K562 (cell line): ENCODE results near the gene TMEM63A. TPM values are rescaled to one million over a fixed set of nuclear protein-coding genes. Genes with fewer than 3 reads are reported as not detected.

Source experiments
- ATAC-seq: fragments of 200-7000 bp; cut with Tn5 transposase; 3 replicates; pipeline ENCODE4 v1.9.1; 2020; ENCODE audit warnings: moderate library complexity
- BruUV-seq: library from RNA; stranded (reverse); fragments of 400-500 nt; replicated peaks from 2 replicates; lab custom pipeline; 2021; lab: Mats Ljungman, UMichigan
- CTCF ChIA-PET: fragments of 300-600 bp; formaldehyde crosslinking; extraction: SDS; loops from one replicate; lab custom pipeline; 2021; ENCODE audit warnings: low intra/inter-chr PET ratio; lab: Yijun Ruan, JAX
- POLR2A ChIA-PET: fragments of 300-600, 350-650 bp; sonication (Branson Sonifier 250); formaldehyde crosslinking; extraction: SDS; loops from one replicate; lab custom pipeline; 2021; ENCODE audit warnings: antibody characterized with exemption, inconsistent platforms; lab: Yijun Ruan, JAX
- DNase-seq, 4 experiments: peaks; one replicate each; pipeline versions ENCODE4 v3.0.0 to v3.0.0-alpha.2; 2011 to 2018; ENCODE audit warnings: low spot score in 3 of 4, mixed read lengths in 3 of 4; ENCODE audit errors: extremely low read depth in 1 of 4
- FAIRE-seq: peaks from 2 replicates; lab custom pipeline; 2011; peaks lifted over from hg19 to GRCh38; lab: Jason Lieb, UNC
- H2AFZ ChIP-seq: 2 replicates; pipeline ENCODE4 v1.6.0; 2011; ENCODE audit warnings: low read depth, low read length, control low read depth, inconsistent platforms
- H3K27ac ChIP-seq: fragments of 200-600 bp; 3 replicates; pipeline ENCODE4 v1.8.0; 2011; ENCODE audit warnings: low read depth, mild to moderate bottlenecking, control low read depth, inconsistent platforms, low read length, moderate library complexity, mixed read lengths; ENCODE audit errors: extremely low read depth
- H3K27me3 ChIP-seq, 2 experiments: fragments of 300-600 bp in 1 of 2; 2 replicates in 1 of 2; 3 replicates in 1 of 2; pipeline versions ENCODE4 v1.6.0 to v1.8.0; 2011; ENCODE audit warnings: inconsistent platforms in 2 of 2, low read length in 2 of 2, mild to moderate bottlenecking in 1 of 2, mixed read lengths in 1 of 2, moderate library complexity in 1 of 2; ENCODE audit not compliant: control insufficient read depth in 2 of 2, insufficient read depth in 2 of 2
- H3K36me3 ChIP-seq: fragments of 300-600 bp; 3 replicates; pipeline ENCODE4 v1.8.0; 2011; ENCODE audit warnings: mild to moderate bottlenecking, low read length, inconsistent platforms; ENCODE audit not compliant: control insufficient read depth, insufficient read depth
- H3K4me1 ChIP-seq, 2 experiments: fragments of 200-600 bp in 1 of 2; replicated peaks in 1 of 2; 2 replicates in 1 of 2; 3 replicates in 1 of 2; pipeline versions ENCODE4 v1.5.1 to v1.8.0; 2011; ENCODE audit warnings: inconsistent platforms in 2 of 2, low read length in 2 of 2, mild to moderate bottlenecking in 1 of 2, mixed read lengths in 1 of 2, moderate library complexity in 1 of 2; ENCODE audit not compliant: control insufficient read depth in 2 of 2, insufficient read depth in 2 of 2
- H3K4me2 ChIP-seq: 2 replicates; pipeline ENCODE4 v1.6.1; 2011; ENCODE audit warnings: low read length, control low read depth, inconsistent platforms, mixed read lengths; ENCODE audit not compliant: insufficient read depth
- H3K4me3 ChIP-seq: fragments of 200-600 bp; sonication (generic), shearing (Covaris generic); 2 replicates; pipeline ENCODE4 v1.5.1; 2016; ENCODE audit warnings: control low read depth, inconsistent platforms
- H3K79me2 ChIP-seq: fragments of 200-600 bp; 3 replicates; pipeline ENCODE4 v1.8.0; 2011; ENCODE audit warnings: low read length, inconsistent platforms; ENCODE audit not compliant: control insufficient read depth, insufficient read depth
- H3K9ac ChIP-seq, 2 experiments: 2 replicates each; pipeline versions ENCODE4 v1.6.0 to v1.6.1; 2011; ENCODE audit warnings: low read depth in 2 of 2, low read length in 2 of 2, control low read depth in 1 of 2, inconsistent platforms in 1 of 2, mild to moderate bottlenecking in 1 of 2, mixed read lengths in 1 of 2; ENCODE audit not compliant: insufficient read depth in 1 of 2
- H3K9me1 ChIP-seq: one replicate; pipeline ENCODE4 v1.6.0; 2011; ENCODE audit warnings: inconsistent platforms, mild to moderate bottlenecking, low read length, moderate library complexity; ENCODE audit not compliant: control insufficient read depth, insufficient read depth
- H3K9me3 ChIP-seq: replicated peaks from 2 replicates; pipeline ENCODE4 v1.5.1; 2011; ENCODE audit warnings: low read depth, low read length, inconsistent platforms; ENCODE audit not compliant: control insufficient read depth, insufficient read depth
- H4K20me1 ChIP-seq: replicated peaks from 2 replicates; pipeline ENCODE4 v1.6.1; 2011; ENCODE audit warnings: low read length, inconsistent platforms, mixed read lengths; ENCODE audit not compliant: control insufficient read depth, insufficient read depth
- ATF6 ChIP-seq: sonication (generic); formaldehyde crosslinking; IDR thresholded peaks from 2 replicates; pipeline ENCODE4 v1.4.0; 2020; ENCODE audit warnings: mild to moderate bottlenecking, missing genetic modification reagents
- ESRRA ChIP-seq: fragments of 450-650 bp; IDR thresholded peaks from 2 replicates; pipeline ENCODE4 v1.6.1; 2014; ENCODE audit warnings: low read depth, mild to moderate bottlenecking, moderate library complexity, borderline replicate concordance
- MIER1 ChIP-seq: fragments of 450-650 bp; IDR thresholded peaks from 2 replicates; pipeline ENCODE4 v1.6.1; 2016; ENCODE audit warnings: antibody characterized with exemption, mild to moderate bottlenecking, low read depth
- WGBS: fragments of 100-300 bp; shearing (Covaris generic); methylation state at CpG from one replicate; pipeline ENCODE4 v1.1.6; 2016; ENCODE audit warnings: low coverage, mixed read lengths; ENCODE audit not compliant: insufficient coverage; ENCODE audit errors: missing lambda C conversion rate; 5-methylcytosine and 5-hydroxymethylcytosine counted together
- in situ Hi-C: fragments of 300-500 bp; cut with MboI; formaldehyde crosslinking; loops from 4 replicates; pipeline ENCODE4 v1.15.0; 2018; ENCODE audit warnings: inconsistent platforms, mixed read lengths
- intact Hi-C: fragments of 100-400 bp; cut with micrococcal nuclease; formaldehyde crosslinking; loops from 2 replicates; pipeline ENCODE4 v1.14.2; 2022
- polyA plus RNA-seq, 8 experiments: library from polyadenylated mRNA; depleted of rRNA in 4 of 8; stranded (reverse) in 5 of 8; unstranded in 3 of 8; fragments of >200 nt; fragmentation: Nextera tagmentation in 2 of 8; fragmentation: Illumina TruSeq in 1 of 8; extraction: Ambion mirVana in 2 of 8; extraction: Trizol in 1 of 8; gene quantifications; 2 replicates each; pipeline versions ENCODE4 v1.2.1 to v1.2.3, GENCODE V29; 2011 to 2014; ENCODE audit warnings: inconsistent platforms in 1 of 8, missing spikeins in 1 of 8
- total RNA-seq, 7 experiments: library from RNA; depleted of rRNA in 6 of 7; stranded (reverse); fragments of >200 nt in 6 of 7; fragmentation: Illumina TruSeq in 2 of 7; extraction: Trizol in 2 of 7; gene quantifications; 2 replicates each; pipeline versions ENCODE4 v1.2.1 to v1.2.3, GENCODE V29; 2011 to 2021; ENCODE audit warnings: low replicate concordance in 1 of 7
- TF ChIP-seq, protein P1 (sequence below): fragments of 250-450 bp; sonication (Bioruptor Pico); IDR thresholded peaks from 2 replicates; pipeline ENCODE4 v1.5.0; 2022; ENCODE audit warnings: mild to moderate bottlenecking
- TF ChIP-seq, protein P2 (sequence below), 2 experiments: fragments of 250-450 bp in 1 of 2; fragments of 450-650 bp in 1 of 2; sonication (Bioruptor Pico) in 1 of 2; IDR thresholded peaks; 2 replicates each; pipeline versions ENCODE4 v1.6.1 to v1.8.0; 2016 to 2021; ENCODE audit warnings: mild to moderate bottlenecking in 2 of 2, moderate library complexity in 2 of 2, missing compliant biosample characterization in 1 of 2, missing genetic modification characterization in 1 of 2

TMEM63A gene
- total and polyA plus RNA-seq, 9 of the 15 experiments (the other 6 are each of a cell fraction or from before 2014, with no cell fraction given), result 2.0 to 54.6 (median 17.5) TPM

- Histone ChIP-seq H2AFZ (no peak overlapping the region), H3K9me1 (no peaks in the 10 kb centered on the region), H3K9me3 (no peaks in the 10 kb centered on the region), H4K20me1 (peaks cover 4% of the 10 kb centered on the region; the same call in 1 of the 2 replicates), H3K27ac (no peak overlapping the region), H3K79me2 (no peaks in the 10 kb centered on the region), H3K4me1 (peaks cover 3 to 29% of the 10 kb centered on the region in 2 experiments; a peak in 4 of 5 replicates), H3K36me3 (peaks cover 23% of the 10 kb centered on the region), H3K4me3 (no peak overlapping the region), H3K9ac (no peak overlapping the region), H3K4me2 (no peak overlapping the region), H3K27me3 (no peaks in the 10 kb centered on the region)
- no TSS peak for BruUV-seq
- ATAC-seq (no peak), DNase-seq (no peak), FAIRE-seq (no peak)
- WGBS, result 34% methylated on average over 6 of the region's 6 CpGs
- in situ Hi-C loops (loop anchor here (10.0 kb wide), 1 partner anchor 369 kb away; no protein-coding TSS in a partner anchor), intact Hi-C loops (loop anchor here (10.0 kb wide), 2 partner anchors 131 to 189 kb away; partner anchors contain the start of gene ENAH)
- CTCF ChIA-PET, result no interaction called here
- TF ChIP-seq, protein P1, sequence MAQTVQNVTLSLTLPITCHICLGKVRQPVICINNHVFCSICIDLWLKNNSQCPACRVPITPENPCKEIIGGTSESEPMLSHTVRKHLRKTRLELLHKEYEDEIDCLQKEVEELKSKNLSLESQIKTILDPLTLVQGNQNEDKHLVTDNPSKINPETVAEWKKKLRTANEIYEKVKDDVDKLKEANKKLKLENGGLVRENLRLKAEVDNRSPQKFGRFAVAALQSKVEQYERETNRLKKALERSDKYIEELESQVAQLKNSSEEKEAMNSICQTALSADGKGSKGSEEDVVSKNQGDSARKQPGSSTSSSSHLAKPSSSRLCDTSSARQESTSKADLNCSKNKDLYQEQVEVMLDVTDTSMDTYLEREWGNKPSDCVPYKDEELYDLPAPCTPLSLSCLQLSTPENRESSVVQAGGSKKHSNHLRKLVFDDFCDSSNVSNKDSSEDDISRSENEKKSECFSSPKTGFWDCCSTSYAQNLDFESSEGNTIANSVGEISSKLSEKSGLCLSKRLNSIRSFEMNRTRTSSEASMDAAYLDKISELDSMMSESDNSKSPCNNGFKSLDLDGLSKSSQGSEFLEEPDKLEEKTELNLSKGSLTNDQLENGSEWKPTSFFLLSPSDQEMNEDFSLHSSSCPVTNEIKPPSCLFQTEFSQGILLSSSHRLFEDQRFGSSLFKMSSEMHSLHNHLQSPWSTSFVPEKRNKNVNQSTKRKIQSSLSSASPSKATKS, result no peak
- TF ChIP-seq ATF6 (CRISPR knock-in tag), result no peak
- TF ChIP-seq, protein P2, sequence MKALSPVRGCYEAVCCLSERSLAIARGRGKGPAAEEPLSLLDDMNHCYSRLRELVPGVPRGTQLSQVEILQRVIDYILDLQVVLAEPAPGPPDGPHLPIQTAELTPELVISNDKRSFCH (CRISPR knock-in tag; IDR thresholded peaks at IDR 0.05), result no peak
- TF ChIP-seq, protein P2 (tag; IDR thresholded peaks at IDR 0.05), result no peak
- no peak for TF ChIP-seq MIER1
- TF ChIP-seq ESRRA, result no peak
- POLR2A ChIA-PET, result interaction anchor here (0.5 to 1.3 kb wide), 2 partner anchors 74 to 127 kb away, joined by 3 to 4 read pairs; no protein-coding TSS in a partner anchor
Measured at GRCh38 chr1:225843426-225843795, 38.8 kb downstream of the TMEM63A start.
